Activated CD8-positive, alpha-beta T cell treated with anti-CD3 and anti-CD28 coated beads for 36 hours (primary cell): Measurements from ENCODE around the gene NUDT8. TPM values are rescaled to one million over a fixed set of nuclear protein-coding genes. Genes with fewer than 3 reads are reported as not detected.
"Not testable (repeated sequence)": the region's sequence is repeated elsewhere in the genome, so short reads cannot be mapped to it uniquely, and the experiment has no call there.

Experiments
- ATAC-seq: fragments of 200-7000 bp; cut with Tn5 transposase; one replicate; pipeline ENCODE4 v1.10.0; 2021; ENCODE audit warnings: mild to moderate bottlenecking, moderate library complexity
- CTCF ChIA-PET: fragments of 350-600 bp; sonication (Branson Sonifier 250); formaldehyde crosslinking; loops from one replicate; lab custom pipeline; 2021; ENCODE audit warnings: antibody characterized with exemption; lab: Charles Lee
- POLR2A ChIA-PET: fragments of 350-600 bp; sonication (Branson Sonifier 250); formaldehyde crosslinking; loops from one replicate; lab custom pipeline; 2021; ENCODE audit warnings: antibody characterized with exemption; lab: Charles Lee
- DNase-seq: peaks from one replicate; pipeline ENCODE4 v3.0.0-alpha.2; 2020
- H3K27ac Mint-ChIP-seq: one replicate; pipeline ENCODE4 v1.8.0; 2021; ENCODE audit warnings: mild to moderate bottlenecking, mixed read lengths
- H3K27me3 Mint-ChIP-seq: one replicate; pipeline ENCODE4 v1.8.0; 2021; ENCODE audit warnings: mixed read lengths
- H3K36me3 Mint-ChIP-seq: one replicate; pipeline ENCODE4 v1.8.0; 2021; ENCODE audit warnings: low read depth, mixed read lengths
- H3K4me1 Mint-ChIP-seq: one replicate; pipeline ENCODE4 v1.8.0; 2021; ENCODE audit warnings: low read depth, mixed read lengths
- H3K4me3 Mint-ChIP-seq: one replicate; pipeline ENCODE4 v1.8.0; 2021; ENCODE audit warnings: mild to moderate bottlenecking, moderate library complexity, mixed read lengths
- H3K9me3 Mint-ChIP-seq: one replicate; pipeline ENCODE4 v1.8.0; 2021; ENCODE audit warnings: mixed read lengths
- intact Hi-C: fragments of 100-400 bp; cut with micrococcal nuclease; formaldehyde crosslinking; loops from one replicate; pipeline ENCODE4 v1.10.0; 2022
- total RNA-seq, 2 experiments: library from RNA; stranded (reverse); gene quantifications; one replicate each; pipeline ENCODE4 v1.2.3, GENCODE V29; 2021
- TF ChIP-seq, protein P1 (sequence below): fragments of 200-600 bp; IDR thresholded peaks from one replicate; pipeline ENCODE4 v1.8.0; 2022; ENCODE audit warnings: antibody characterized with exemption, mild to moderate bottlenecking

Gene NUDT8
- total RNA-seq, 2 experiments from 2014 or later, result 35.5 to 39.5 TPM

- H3K27ac Mint-ChIP-seq, result no peak overlapping the region
- no peak for ATAC-seq
- TF ChIP-seq, protein P1, sequence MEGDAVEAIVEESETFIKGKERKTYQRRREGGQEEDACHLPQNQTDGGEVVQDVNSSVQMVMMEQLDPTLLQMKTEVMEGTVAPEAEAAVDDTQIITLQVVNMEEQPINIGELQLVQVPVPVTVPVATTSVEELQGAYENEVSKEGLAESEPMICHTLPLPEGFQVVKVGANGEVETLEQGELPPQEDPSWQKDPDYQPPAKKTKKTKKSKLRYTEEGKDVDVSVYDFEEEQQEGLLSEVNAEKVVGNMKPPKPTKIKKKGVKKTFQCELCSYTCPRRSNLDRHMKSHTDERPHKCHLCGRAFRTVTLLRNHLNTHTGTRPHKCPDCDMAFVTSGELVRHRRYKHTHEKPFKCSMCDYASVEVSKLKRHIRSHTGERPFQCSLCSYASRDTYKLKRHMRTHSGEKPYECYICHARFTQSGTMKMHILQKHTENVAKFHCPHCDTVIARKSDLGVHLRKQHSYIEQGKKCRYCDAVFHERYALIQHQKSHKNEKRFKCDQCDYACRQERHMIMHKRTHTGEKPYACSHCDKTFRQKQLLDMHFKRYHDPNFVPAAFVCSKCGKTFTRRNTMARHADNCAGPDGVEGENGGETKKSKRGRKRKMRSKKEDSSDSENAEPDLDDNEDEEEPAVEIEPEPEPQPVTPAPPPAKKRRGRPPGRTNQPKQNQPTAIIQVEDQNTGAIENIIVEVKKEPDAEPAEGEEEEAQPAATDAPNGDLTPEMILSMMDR, result no peak
- intact Hi-C loops, result no loop called here
- no peaks in the 10 kb centered on the region for H3K27me3 Mint-ChIP-seq
- H3K4me3 Mint-ChIP-seq, result no peak overlapping the region
- ChIA-PET POLR2A (no interaction called here), CTCF (no interaction called here)
- no peaks in the 10 kb centered on the region for H3K9me3 Mint-ChIP-seq
- H3K4me1 Mint-ChIP-seq, result no peaks in the 10 kb centered on the region
- DNase-seq, result no peak
- no peaks in the 10 kb centered on the region for H3K36me3 Mint-ChIP-seq
These were observed 35.3 kb downstream of the NUDT8 start for GRCh38 chr11:67594480-67594879.

- POLR2A ChIA-PET, result no interaction called here
- Mint-ChIP-seq H3K27ac (no peak overlapping the region), H3K9me3 (no peaks in the 10 kb centered on the region), H3K4me3 (no peak overlapping the region), H3K36me3 (peaks cover 3% of the 10 kb centered on the region), H3K27me3 (no peaks in the 10 kb centered on the region), H3K4me1 (no peaks in the 10 kb centered on the region)
- TF ChIP-seq, protein P1, result no peak
- intact Hi-C loops, result no loop called here
- CTCF ChIA-PET, result interaction anchor here (0.9 kb wide), 1 partner anchor 22 kb away, joined by 3 read pairs; no protein-coding TSS in a partner anchor
- DNase-seq, result no peak
- no peak for ATAC-seq
These were observed 36.2 kb downstream of the NUDT8 start for GRCh38 chr11:67593565-67593905.

DNA sequence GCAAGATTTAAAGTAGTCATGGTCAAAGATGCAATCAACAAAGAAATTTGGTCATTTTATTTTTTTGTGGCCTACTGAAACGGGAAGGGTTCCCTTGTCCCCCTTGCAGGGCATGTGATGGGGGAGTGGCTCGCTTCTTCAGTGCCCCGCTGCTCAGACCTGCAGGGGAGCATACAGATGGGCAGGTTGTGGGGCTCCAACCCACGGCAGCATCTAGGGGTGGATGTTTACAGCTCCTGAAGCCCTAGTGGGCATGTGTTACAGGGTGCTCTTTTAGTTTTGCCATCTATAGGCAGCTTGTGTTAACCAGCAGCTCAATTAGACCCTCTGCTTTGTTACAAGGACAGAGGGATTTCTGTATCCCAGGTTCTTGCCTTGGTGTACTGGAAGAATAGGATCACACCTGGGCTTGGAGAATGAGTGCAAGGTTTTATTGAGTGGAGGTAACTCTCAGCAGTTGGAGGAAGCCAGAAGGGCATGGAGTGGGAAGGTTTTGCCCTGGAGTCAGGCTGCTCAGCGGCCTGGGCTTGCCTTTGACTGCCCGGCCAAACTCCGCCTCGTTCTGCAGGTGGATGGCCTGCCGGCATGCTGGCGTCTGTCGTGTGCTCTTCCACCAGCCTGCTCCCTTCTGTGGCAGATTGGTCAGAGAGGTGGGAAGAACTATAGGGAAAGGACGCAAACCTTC is 36.7 kb downstream of the NUDT8 start:
- DNase-seq, result no peak
- H3K4me3 Mint-ChIP-seq, result no peak overlapping the region
- ChIA-PET POLR2A (no interaction called here), CTCF (interaction anchor here (0.7 to 1.9 kb wide), 6 partner anchors 10 to 37 kb away, joined by 3 to 6 read pairs (median 4); partner anchors contain the start of genes GSTP1 and NUDT8)
- TF ChIP-seq, protein P1, result no peak
- no peaks in the 10 kb centered on the region for H3K9me3 Mint-ChIP-seq
- ATAC-seq, result no peak
- H3K27ac Mint-ChIP-seq, result no peak overlapping the region
- no peaks in the 10 kb centered on the region for H3K27me3 Mint-ChIP-seq
- no peaks in the 10 kb centered on the region for H3K4me1 Mint-ChIP-seq
- intact Hi-C loops, result no loop called here
- peaks cover 7% of the 10 kb centered on the region for H3K36me3 Mint-ChIP-seq

DNA sequence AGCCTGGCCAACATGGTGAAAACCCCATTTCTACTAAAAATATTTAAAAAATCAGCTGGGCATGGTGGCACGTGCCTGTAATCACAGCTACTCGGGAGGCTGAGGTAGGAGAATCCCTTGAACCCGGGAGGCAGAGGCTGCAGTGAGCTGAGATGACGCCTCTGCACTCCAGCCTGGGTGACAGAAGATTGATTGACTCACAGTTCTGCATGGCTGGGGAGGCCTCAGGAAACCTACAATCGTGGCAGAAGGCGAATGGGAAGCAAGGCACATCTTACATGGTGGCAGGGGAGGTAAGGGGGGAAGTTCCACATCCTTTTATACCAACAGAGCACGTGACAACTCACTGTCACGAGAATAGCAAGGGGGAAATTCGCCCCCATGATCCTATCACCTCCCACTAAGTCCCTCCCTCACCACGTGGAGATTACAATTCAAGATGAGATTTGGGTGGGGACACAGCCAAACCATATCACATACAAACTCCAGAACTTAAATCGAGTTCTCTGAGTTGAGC is 40.8 kb downstream of the NUDT8 start:
- Mint-ChIP-seq H3K4me1 (peaks cover 21% of the 10 kb centered on the region), H3K36me3 (peaks cover 44% of the 10 kb centered on the region)
- H3K9me3 Mint-ChIP-seq, POLR2A ChIA-PET, intact Hi-C loops, H3K4me3 Mint-ChIP-seq, H3K27me3 Mint-ChIP-seq, H3K27ac Mint-ChIP-seq, DNase-seq, ATAC-seq: not testable (repeated sequence)
- CTCF ChIA-PET, result interaction anchor here (1.3 kb wide), 1 partner anchor 40 kb away, joined by 3 read pairs; the partner anchor contains the start of gene NUDT8

DNA sequence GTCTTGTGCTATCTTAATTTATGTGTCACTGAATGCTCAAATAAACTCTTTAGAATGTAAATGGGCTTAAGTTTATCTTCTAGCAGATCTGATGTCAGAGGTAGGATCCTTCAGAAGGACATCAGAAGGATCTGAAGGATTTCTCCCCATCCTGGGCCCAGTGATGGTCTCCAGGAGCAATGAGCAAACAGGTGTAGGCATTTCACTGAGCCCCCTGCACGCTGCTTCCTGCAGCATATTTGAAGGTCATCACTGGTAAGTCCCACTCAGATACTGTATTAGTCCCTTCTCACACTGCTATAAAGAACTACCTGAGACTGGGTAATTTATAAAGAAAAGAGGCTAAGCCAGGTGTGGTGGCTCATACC is 41.6 kb downstream of the NUDT8 start:
- POLR2A ChIA-PET, result no interaction called here
- TF ChIP-seq, protein P1, result no peak
- ATAC-seq, result no peak
- CTCF ChIA-PET, result interaction anchor here (1.3 kb wide), 1 partner anchor 41 kb away, joined by 3 read pairs; the partner anchor contains the start of gene NUDT8
- H3K27ac Mint-ChIP-seq, result no peak overlapping the region
- no peak overlapping the region for H3K4me3 Mint-ChIP-seq
- no peak for DNase-seq
- intact Hi-C loops, result no loop called here
- H3K27me3 Mint-ChIP-seq, result no peaks in the 10 kb centered on the region
- peaks cover 44% of the 10 kb centered on the region for H3K36me3 Mint-ChIP-seq
- peaks cover 8% of the 10 kb centered on the region for H3K9me3 Mint-ChIP-seq
- peaks cover 23% of the 10 kb centered on the region for H3K4me1 Mint-ChIP-seq
